ENCODE results near the gene GRM3.
A peak's percentile ranks its signal among the peaks of the same experiment; 100 is the strongest.
"Not testable (repeated sequence)": the region's sequence is repeated elsewhere in the genome, so short reads cannot be mapped to it uniquely, and the experiment has no call there.

GRM3 gene

DNA sequence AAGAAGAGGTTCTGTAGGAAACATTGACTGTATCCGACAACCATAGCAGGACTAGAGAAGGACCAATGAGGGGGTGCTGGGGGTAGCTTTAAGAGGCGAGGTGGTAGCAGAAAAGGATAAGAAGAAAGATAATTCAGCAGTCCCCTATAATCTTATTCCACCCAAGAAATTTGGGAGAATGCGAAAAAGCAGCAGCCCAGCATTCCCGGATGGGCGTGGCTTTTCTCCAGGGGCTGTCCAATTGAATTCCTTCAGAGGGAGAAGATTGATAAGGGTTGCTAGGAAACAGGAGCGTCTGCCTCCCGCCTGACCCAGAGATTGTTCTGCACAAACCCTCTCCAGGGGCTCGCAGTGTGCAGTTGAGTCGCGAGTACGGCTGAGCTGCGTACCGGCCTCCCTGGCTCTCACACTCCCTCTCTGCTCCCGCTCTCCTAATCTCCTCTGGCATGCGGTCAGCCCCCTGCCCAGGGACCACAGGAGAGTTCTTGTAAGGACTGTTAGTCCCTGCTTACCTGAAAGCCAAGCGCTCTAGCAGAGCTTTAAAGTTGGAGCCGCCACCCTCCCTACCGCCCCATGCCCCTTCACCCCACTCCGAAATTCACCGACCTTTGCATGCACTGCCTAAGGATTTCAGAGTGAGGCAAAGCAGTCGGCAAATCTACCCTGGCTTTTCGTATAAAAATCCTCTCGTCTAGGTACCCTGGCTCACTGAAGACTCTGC lies at the start of gene GRM3:
TSS of gene GRM3 (plus strand) at position 349 of the 721 bp plus-strand sequence. CDS start 121,237 bp downstream, outside the sequence.
- Histone ChIP-seq H3K9me3 (ENCODE audit: insufficient read depth, low read length) (no peaks in the 10 kb centered on the region), H3K9ac (ENCODE audit: insufficient read length, low read depth) (peak within 1 kb of the TSS; percentile 56), H3K36me3 (ENCODE audit: insufficient read depth, insufficient read length, low read length) (no peaks in the 10 kb centered on the region), H3K4me3 (ENCODE audit: insufficient read length, low read depth) (peak within 1 kb of the TSS; percentile 57), H3K4me1 (ENCODE audit: insufficient read depth, insufficient read length) (no peaks in the 10 kb centered on the region), H3K27me3 (ENCODE audit: insufficient read depth, insufficient read length) (peaks cover 28% of the 10 kb centered on the region)
- TF ChIP-seq SUZ12 (IDR thresholded peaks at IDR 0.05; ENCODE audit: extremely low read depth, insufficient read depth, insufficient read length) (no peak), YY1 (IDR thresholded peaks at IDR 0.05; ENCODE audit: insufficient read depth, insufficient read length) (no peak), ZNF274 (IDR thresholded peaks at IDR 0.05; ENCODE audit: low read depth, low read length) (no peak)
- DNase-seq (ENCODE audit: low read depth, low spot score) = peak; percentile 57

- H3K9ac ChIP-seq (ENCODE audit: insufficient read length, low read depth) = no peak overlapping the region
- DNase-seq (ENCODE audit: low read depth, low spot score) = peak; percentile 27
- TF ChIP-seq SUZ12 (IDR thresholded peaks at IDR 0.05; ENCODE audit: extremely low read depth, insufficient read depth, insufficient read length) (no peak), YY1 (IDR thresholded peaks at IDR 0.05; ENCODE audit: insufficient read depth, insufficient read length) (no peak), ZNF274 (IDR thresholded peaks at IDR 0.05; ENCODE audit: low read depth, low read length) (no peak)
- H3K4me1 ChIP-seq (ENCODE audit: insufficient read depth, insufficient read length) = no peaks in the 10 kb centered on the region
- no peaks in the 10 kb centered on the region for H3K9me3 ChIP-seq (ENCODE audit: insufficient read depth, low read length)
- H3K4me3 ChIP-seq (ENCODE audit: insufficient read length, low read depth) = no peak overlapping the region
- H3K27me3 ChIP-seq (ENCODE audit: insufficient read depth, insufficient read length) = no peaks in the 10 kb centered on the region
- H3K36me3 ChIP-seq (ENCODE audit: insufficient read depth, insufficient read length, low read length) = no peaks in the 10 kb centered on the region
Measured at GRCh38 chr7:86598311-86598710, 45.4 kb upstream of the GRM3 start.

DNA sequence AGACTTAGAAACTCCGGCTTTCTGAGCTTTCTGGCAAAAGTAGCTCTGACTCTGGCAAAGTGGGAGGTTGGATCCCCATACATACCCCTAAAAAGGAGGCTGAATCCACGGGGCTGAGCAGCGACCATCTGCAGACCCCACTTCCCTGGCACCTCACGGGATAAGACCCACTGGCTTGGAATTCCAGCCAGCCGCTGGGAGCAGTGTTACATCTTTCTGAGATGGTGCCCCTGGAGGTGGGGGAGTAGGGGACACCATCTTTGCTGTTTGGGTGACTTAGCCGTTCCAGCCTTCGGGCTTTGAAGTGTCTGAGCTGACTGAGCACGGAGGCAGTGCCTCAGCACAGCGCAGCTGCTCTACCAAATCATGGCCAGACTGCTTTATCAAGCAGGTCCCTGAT lies 45.0 kb upstream of the GRM3 start:
- no peaks in the 10 kb centered on the region for H3K27me3 ChIP-seq (ENCODE audit: insufficient read depth, insufficient read length)
- DNase-seq (ENCODE audit: low read depth, low spot score) = no peak
- H3K9ac ChIP-seq (ENCODE audit: insufficient read length, low read depth) = no peak overlapping the region
- no peaks in the 10 kb centered on the region for H3K36me3 ChIP-seq (ENCODE audit: insufficient read depth, insufficient read length, low read length)
- no peak for TF ChIP-seq YY1 (IDR thresholded peaks at IDR 0.05; ENCODE audit: insufficient read depth, insufficient read length)
- TF ChIP-seq SUZ12 (IDR thresholded peaks at IDR 0.05; ENCODE audit: extremely low read depth, insufficient read depth, insufficient read length) = no peak
- TF ChIP-seq ZNF274 (IDR thresholded peaks at IDR 0.05; ENCODE audit: low read depth, low read length) = no peak
- H3K4me3 ChIP-seq (ENCODE audit: insufficient read length, low read depth) = no peak overlapping the region
- H3K9me3 ChIP-seq (ENCODE audit: insufficient read depth, low read length) = no peaks in the 10 kb centered on the region
- no peaks in the 10 kb centered on the region for H3K4me1 ChIP-seq (ENCODE audit: insufficient read depth, insufficient read length)

DNA sequence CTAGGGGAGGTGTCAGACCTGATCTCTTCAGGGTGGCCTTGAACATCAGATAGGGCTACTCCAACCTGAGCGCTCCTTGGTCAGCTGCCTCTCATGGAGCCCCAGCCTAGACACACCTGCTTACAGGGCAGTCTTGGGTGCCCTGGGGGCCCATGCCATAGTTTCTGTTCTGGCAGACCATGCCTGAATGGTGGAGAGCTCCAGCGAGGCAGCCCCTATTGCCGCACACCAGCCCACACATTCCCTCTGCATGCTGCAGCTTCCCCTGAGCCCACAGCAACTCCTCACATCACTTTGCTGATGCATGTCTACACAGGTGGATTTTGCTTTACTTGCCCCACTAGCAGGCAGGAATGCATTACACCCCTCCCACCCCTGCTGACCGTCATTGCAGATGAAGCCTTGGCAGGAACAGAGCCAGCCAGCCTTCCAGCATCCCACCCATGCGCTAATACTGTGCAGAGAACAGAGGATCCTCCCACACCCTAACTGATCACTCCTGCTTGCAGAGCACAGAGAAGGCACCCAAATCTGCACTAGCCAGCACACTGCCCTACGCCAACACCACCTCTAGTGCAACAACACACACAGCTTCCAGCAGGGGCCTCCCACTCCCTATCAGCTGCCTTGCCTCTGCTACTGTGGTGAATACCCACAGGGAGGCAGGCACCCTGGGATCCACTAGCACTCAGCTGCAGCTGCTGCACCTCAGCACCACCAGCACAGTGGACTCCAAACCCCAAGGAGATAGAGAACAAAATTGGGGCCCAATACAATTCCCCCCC lies 43.0 kb upstream of the GRM3 start:
- H3K27me3 ChIP-seq (ENCODE audit: insufficient read depth, insufficient read length) = no peaks in the 10 kb centered on the region
- no peak overlapping the region for H3K4me3 ChIP-seq (ENCODE audit: insufficient read length, low read depth)
- H3K9me3 ChIP-seq (ENCODE audit: insufficient read depth, low read length) = no peaks in the 10 kb centered on the region
- TF ChIP-seq YY1 (IDR thresholded peaks at IDR 0.05; ENCODE audit: insufficient read depth, insufficient read length) = no peak
- TF ChIP-seq ZNF274 (IDR thresholded peaks at IDR 0.05; ENCODE audit: low read depth, low read length) = no peak
- no peak overlapping the region for H3K9ac ChIP-seq (ENCODE audit: insufficient read length, low read depth)
- DNase-seq (ENCODE audit: low read depth, low spot score) = no peak
- no peaks in the 10 kb centered on the region for H3K4me1 ChIP-seq (ENCODE audit: insufficient read depth, insufficient read length)
- H3K36me3 ChIP-seq (ENCODE audit: insufficient read depth, insufficient read length, low read length) = no peaks in the 10 kb centered on the region

DNA sequence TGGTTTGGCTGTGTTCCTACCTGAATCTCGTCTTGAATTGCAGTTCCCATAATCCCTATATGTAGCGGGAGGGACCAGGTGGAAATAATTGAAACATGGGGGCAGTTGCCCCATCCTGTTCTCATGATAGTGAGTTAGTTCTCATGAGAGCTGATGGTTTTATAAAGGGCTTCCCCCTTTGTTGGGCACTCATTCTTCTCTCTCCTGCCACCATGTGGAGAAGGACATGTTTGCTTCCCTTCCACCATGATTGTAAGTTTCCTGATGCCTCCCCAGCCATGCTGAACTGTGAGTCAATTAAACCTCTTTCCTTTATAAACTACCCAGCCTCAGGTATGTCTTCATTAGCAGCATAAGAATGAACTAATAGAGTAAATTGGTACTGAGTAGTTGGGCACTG lies 28.0 kb upstream of the GRM3 start:
- DNase-seq (ENCODE audit: low read depth, low spot score); H3K4me1 ChIP-seq (ENCODE audit: insufficient read depth, insufficient read length); H3K27me3 ChIP-seq (ENCODE audit: insufficient read depth, insufficient read length); H3K36me3 ChIP-seq (ENCODE audit: insufficient read depth, insufficient read length, low read length); H3K9ac ChIP-seq (ENCODE audit: insufficient read length, low read depth); H3K4me3 ChIP-seq (ENCODE audit: insufficient read length, low read depth); H3K9me3 ChIP-seq (ENCODE audit: insufficient read depth, low read length): not testable (repeated sequence)

GRCh38 chr7:86644282-86645224 lies 844 bp downstream of the GRM3 start:
- Histone ChIP-seq H3K36me3 (ENCODE audit: insufficient read depth, insufficient read length, low read length) (no peaks in the 10 kb centered on the region), H3K4me1 (ENCODE audit: insufficient read depth, insufficient read length) (no peaks in the 10 kb centered on the region), H3K9me3 (ENCODE audit: insufficient read depth, low read length) (no peaks in the 10 kb centered on the region), H3K27me3 (ENCODE audit: insufficient read depth, insufficient read length) (peaks cover 28% of the 10 kb centered on the region), H3K4me3 (ENCODE audit: insufficient read length, low read depth) (peak overlapping the region; percentile 57), H3K9ac (ENCODE audit: insufficient read length, low read depth) (peak overlapping the region; percentile 56)
- TF ChIP-seq SUZ12 (IDR thresholded peaks at IDR 0.05; ENCODE audit: extremely low read depth, insufficient read depth, insufficient read length) (peak; percentile 10), ZNF274 (IDR thresholded peaks at IDR 0.05; ENCODE audit: low read depth, low read length) (no peak)
- DNase-seq (ENCODE audit: low read depth, low spot score) = no peak

GRCh38 chr7:86645225-86645608 lies 1.5 kb downstream of the GRM3 start:
- TF ChIP-seq SUZ12 (IDR thresholded peaks at IDR 0.05; ENCODE audit: extremely low read depth, insufficient read depth, insufficient read length) = no peak
- TF ChIP-seq YY1 (IDR thresholded peaks at IDR 0.05; ENCODE audit: insufficient read depth, insufficient read length) = no peak
- no peak for TF ChIP-seq ZNF274 (IDR thresholded peaks at IDR 0.05; ENCODE audit: low read depth, low read length)
- Histone ChIP-seq H3K27me3 (ENCODE audit: insufficient read depth, insufficient read length) (peaks cover 28% of the 10 kb centered on the region), H3K4me1 (ENCODE audit: insufficient read depth, insufficient read length) (no peaks in the 10 kb centered on the region), H3K9ac (ENCODE audit: insufficient read length, low read depth) (peak overlapping the region; percentile 3), H3K4me3 (ENCODE audit: insufficient read length, low read depth) (peak overlapping the region; percentile 57), H3K36me3 (ENCODE audit: insufficient read depth, insufficient read length, low read length) (no peaks in the 10 kb centered on the region), H3K9me3 (ENCODE audit: insufficient read depth, low read length) (no peaks in the 10 kb centered on the region)
- no peak for DNase-seq (ENCODE audit: low read depth, low spot score)

Data from NT2/D1 (cell line).